ENCODE data around the gene TEF.

TEF gene

GRCh38 chr22:41343717-41344116 is 38.0 kb upstream of the TEF start:
- H3K9ac ChIP-seq (ENCODE audit: low read depth, low read length), result no peak overlapping the region
- H3K4me3 ChIP-seq (ENCODE audit: low read length), result no peak overlapping the region
- no peaks in the 10 kb centered on the region for H3K9me3 ChIP-seq (replicated peaks; ENCODE audit: low read length)
- H3K4me2 ChIP-seq (ENCODE audit: low read length), result no peak overlapping the region
- H3K4me1 ChIP-seq (ENCODE audit: control insufficient read depth, insufficient read depth, low read length), result no peaks in the 10 kb centered on the region
- H3K36me3 ChIP-seq (ENCODE audit: insufficient read depth, low read length), result peaks cover 79% of the 10 kb centered on the region
- H3K27me3 ChIP-seq (ENCODE audit: control insufficient read depth, insufficient read depth, low read length), result no peaks in the 10 kb centered on the region

DNA sequence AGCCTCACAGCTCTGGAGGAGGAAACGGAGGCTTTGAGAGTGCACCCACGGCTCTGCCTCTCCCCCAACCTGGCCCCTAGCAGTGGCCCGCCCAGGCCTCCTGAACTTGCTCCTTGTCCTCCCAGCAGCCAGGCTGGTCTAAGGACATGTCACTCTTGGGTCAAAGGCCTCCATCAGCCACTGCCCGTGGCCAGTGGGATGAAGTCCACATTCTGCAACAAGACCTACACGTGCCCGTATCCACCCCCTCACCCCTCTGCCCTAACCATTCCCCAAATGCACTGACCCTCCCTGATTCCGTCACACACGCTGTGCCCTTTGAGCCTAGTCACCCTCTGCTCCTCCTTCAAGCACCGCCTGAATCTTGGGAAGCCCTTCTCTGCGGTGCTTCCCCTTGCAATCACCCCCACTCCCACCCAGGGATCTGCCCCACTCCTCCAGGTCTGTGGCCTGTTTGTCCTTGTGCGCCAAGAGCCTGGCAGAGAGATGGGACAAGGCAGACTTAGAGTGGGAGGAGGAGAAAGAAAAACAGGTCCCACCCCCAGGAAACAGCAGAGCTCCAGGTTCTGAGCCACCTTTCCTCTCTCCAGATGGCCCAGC is 37.5 kb upstream of the TEF start:
- Histone ChIP-seq H3K4me2 (ENCODE audit: low read length) (no peak overlapping the region), H3K4me1 (ENCODE audit: control insufficient read depth, insufficient read depth, low read length) (no peaks in the 10 kb centered on the region), H3K9ac (ENCODE audit: low read depth, low read length) (no peak overlapping the region), H3K27me3 (ENCODE audit: control insufficient read depth, insufficient read depth, low read length) (no peaks in the 10 kb centered on the region), H3K36me3 (ENCODE audit: insufficient read depth, low read length) (peaks cover 80% of the 10 kb centered on the region), H3K9me3 (replicated peaks; ENCODE audit: low read length) (no peaks in the 10 kb centered on the region), H3K4me3 (ENCODE audit: low read length) (no peak overlapping the region)

DNA sequence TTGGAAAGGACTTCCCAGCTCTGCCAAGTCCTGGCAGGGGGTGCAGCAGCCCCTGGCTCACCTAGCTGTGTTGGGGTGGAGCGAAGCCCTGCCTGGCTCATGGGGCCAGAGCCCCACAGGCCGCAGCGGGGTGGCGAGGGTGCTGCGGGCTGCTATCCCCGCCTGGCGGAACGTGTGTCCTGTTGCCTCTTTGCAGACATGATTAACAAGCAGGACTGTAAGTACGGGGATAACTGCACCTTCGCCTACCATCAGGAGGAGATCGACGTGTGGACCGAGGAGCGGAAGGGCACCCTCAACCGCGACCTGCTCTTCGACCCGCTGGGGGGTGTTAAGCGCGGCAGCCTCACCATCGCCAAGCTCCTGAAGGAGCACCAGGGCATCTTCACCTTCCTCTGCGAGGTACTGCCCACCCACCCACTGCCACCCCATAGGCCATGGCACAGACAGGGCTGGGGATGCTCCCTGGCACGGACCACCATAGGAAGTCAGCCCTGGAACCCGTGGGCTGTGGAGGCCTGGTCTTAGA is 35.9 kb upstream of the TEF start:
- no peaks in the 10 kb centered on the region for H3K9me3 ChIP-seq (replicated peaks; ENCODE audit: low read length)
- peaks cover 81% of the 10 kb centered on the region for H3K36me3 ChIP-seq (ENCODE audit: insufficient read depth, low read length)
- no peak overlapping the region for H3K4me3 ChIP-seq (ENCODE audit: low read length)

GRCh38 chr22:41347066-41347859 is 34.5 kb upstream of the TEF start:
- Histone ChIP-seq H3K4me3 (ENCODE audit: low read length) (no peak overlapping the region), H3K4me1 (ENCODE audit: control insufficient read depth, insufficient read depth, low read length) (peaks cover 5% of the 10 kb centered on the region), H3K4me2 (ENCODE audit: low read length) (no peak overlapping the region), H3K27me3 (ENCODE audit: control insufficient read depth, insufficient read depth, low read length) (no peaks in the 10 kb centered on the region), H3K36me3 (ENCODE audit: insufficient read depth, low read length) (peaks cover 87% of the 10 kb centered on the region), H3K9ac (ENCODE audit: low read depth, low read length) (no peak overlapping the region), H3K9me3 (replicated peaks; ENCODE audit: low read length) (no peaks in the 10 kb centered on the region)

More for the DNA sequence above, 35.9 kb upstream of the TEF start:
- H3K4me2 ChIP-seq (ENCODE audit: low read length), result no peak overlapping the region
- H3K4me1 ChIP-seq (ENCODE audit: control insufficient read depth, insufficient read depth, low read length), result no peaks in the 10 kb centered on the region
- H3K27me3 ChIP-seq (ENCODE audit: control insufficient read depth, insufficient read depth, low read length), result no peaks in the 10 kb centered on the region
- no peak overlapping the region for H3K9ac ChIP-seq (ENCODE audit: low read depth, low read length)

DNA sequence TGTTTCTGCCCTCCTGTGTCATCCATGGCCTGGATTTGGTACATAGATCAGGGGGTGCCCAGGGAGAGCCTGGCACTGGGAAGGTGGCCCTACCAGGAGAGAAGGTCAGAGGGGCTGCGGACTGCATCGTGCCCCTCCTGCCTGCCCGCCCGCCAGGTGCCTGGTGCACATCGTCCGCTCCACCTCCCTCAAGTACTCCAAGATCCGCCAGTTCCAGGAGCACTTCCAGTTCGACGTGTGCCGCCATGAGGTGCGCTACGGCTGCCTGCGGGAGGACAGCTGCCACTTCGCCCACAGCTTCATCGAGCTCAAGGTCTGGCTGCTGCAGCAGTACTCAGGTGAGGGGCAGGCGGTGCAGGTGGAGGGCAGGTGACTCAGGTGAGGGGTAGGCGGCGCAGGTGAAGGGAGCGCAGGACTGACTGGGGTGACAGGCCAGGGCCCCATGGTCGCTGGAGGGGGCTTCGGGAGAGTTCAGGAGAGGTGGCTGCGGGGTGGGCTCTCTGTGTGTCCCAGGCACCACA is 32.7 kb upstream of the TEF start:
- Histone ChIP-seq H3K4me3 (ENCODE audit: low read length) (no peak overlapping the region), H3K9ac (ENCODE audit: low read depth, low read length) (no peak overlapping the region), H3K4me2 (ENCODE audit: low read length) (no peak overlapping the region), H3K27me3 (ENCODE audit: control insufficient read depth, insufficient read depth, low read length) (no peaks in the 10 kb centered on the region), H3K36me3 (ENCODE audit: insufficient read depth, low read length) (peaks cover 85% of the 10 kb centered on the region), H3K9me3 (replicated peaks; ENCODE audit: low read length) (no peaks in the 10 kb centered on the region), H3K4me1 (ENCODE audit: control insufficient read depth, insufficient read depth, low read length) (peaks cover 5% of the 10 kb centered on the region)

GRCh38 chr22:41350087-41350486 is 31.7 kb upstream of the TEF start:
- H3K36me3 ChIP-seq (ENCODE audit: insufficient read depth, low read length), result peaks cover 83% of the 10 kb centered on the region
- peaks cover 5% of the 10 kb centered on the region for H3K4me1 ChIP-seq (ENCODE audit: control insufficient read depth, insufficient read depth, low read length)

GRCh38 chr22:41351011-41351410 is 30.7 kb upstream of the TEF start:
- Histone ChIP-seq H3K27me3 (ENCODE audit: control insufficient read depth, insufficient read depth, low read length) (no peaks in the 10 kb centered on the region), H3K36me3 (ENCODE audit: insufficient read depth, low read length) (peaks cover 87% of the 10 kb centered on the region), H3K9ac (ENCODE audit: low read depth, low read length) (no peak overlapping the region), H3K4me3 (ENCODE audit: low read length) (no peak overlapping the region), H3K4me1 (ENCODE audit: control insufficient read depth, insufficient read depth, low read length) (peaks cover 5% of the 10 kb centered on the region), H3K4me2 (ENCODE audit: low read length) (no peak overlapping the region), H3K9me3 (replicated peaks; ENCODE audit: low read length) (no peaks in the 10 kb centered on the region)

More at GRCh38 chr22:41350087-41350486, 31.7 kb upstream of the TEF start:
- H3K27me3 ChIP-seq (ENCODE audit: control insufficient read depth, insufficient read depth, low read length), result no peaks in the 10 kb centered on the region
- H3K9ac ChIP-seq (ENCODE audit: low read depth, low read length), result no peak overlapping the region
- no peaks in the 10 kb centered on the region for H3K9me3 ChIP-seq (replicated peaks; ENCODE audit: low read length)
- no peak overlapping the region for H3K4me2 ChIP-seq (ENCODE audit: low read length)
- H3K4me3 ChIP-seq (ENCODE audit: low read length), result no peak overlapping the region

GRCh38 chr22:41352058-41352457 is 29.7 kb upstream of the TEF start:
- no peak overlapping the region for H3K4me2 ChIP-seq (ENCODE audit: low read length)
- no peak overlapping the region for H3K9ac ChIP-seq (ENCODE audit: low read depth, low read length)
- H3K4me3 ChIP-seq (ENCODE audit: low read length), result no peak overlapping the region
- H3K36me3 ChIP-seq (ENCODE audit: insufficient read depth, low read length), result peaks cover 89% of the 10 kb centered on the region
- H3K9me3 ChIP-seq (replicated peaks; ENCODE audit: low read length), result no peaks in the 10 kb centered on the region
- H3K27me3 ChIP-seq (ENCODE audit: control insufficient read depth, insufficient read depth, low read length), result no peaks in the 10 kb centered on the region
- peaks cover 5% of the 10 kb centered on the region for H3K4me1 ChIP-seq (ENCODE audit: control insufficient read depth, insufficient read depth, low read length)

DNA sequence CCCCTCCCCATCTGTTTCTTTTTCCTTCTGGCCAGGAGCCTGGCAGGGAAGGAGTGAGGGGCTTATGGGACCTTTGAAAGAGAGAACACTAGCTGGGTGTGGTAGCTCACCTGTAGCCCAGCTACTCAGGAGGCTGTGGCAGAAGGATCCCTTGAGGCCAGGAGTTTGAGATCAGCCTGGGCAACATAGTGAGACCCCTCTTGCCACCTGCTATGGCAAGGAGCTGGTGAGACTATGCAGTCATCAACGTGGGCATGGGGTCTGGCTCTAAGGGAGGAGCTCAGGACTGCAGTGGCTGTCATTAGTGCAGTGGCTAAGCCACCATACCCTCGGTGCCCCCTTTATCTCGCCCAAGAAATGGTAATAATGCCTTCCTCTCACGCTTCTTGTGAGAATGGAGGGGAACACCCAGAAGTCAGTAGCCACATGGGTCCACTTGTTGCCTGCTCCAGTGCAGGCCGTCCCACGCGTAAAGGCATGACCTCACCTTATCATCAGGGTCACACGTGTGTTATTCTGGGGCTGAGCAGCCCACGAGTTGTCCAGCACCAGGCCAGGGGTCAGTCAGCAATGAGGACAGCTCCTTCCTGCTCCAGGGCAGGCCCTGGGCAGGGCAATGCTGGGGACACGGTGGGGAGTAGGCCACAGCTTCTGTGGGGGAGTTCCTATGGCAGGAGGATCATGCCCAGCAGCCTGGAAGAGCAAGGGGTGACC is 27.7 kb upstream of the TEF start:
- Histone ChIP-seq H3K27me3 (ENCODE audit: control insufficient read depth, insufficient read depth, low read length) (no peaks in the 10 kb centered on the region), H3K4me1 (ENCODE audit: control insufficient read depth, insufficient read depth, low read length) (peaks cover 5% of the 10 kb centered on the region), H3K4me2 (ENCODE audit: low read length) (no peak overlapping the region), H3K4me3 (ENCODE audit: low read length) (no peak overlapping the region), H3K36me3 (ENCODE audit: insufficient read depth, low read length) (peaks cover 80% of the 10 kb centered on the region), H3K9me3 (replicated peaks; ENCODE audit: low read length) (no peaks in the 10 kb centered on the region), H3K9ac (ENCODE audit: low read depth, low read length) (no peak overlapping the region)

GRCh38 chr22:41354979-41355378 is 26.8 kb upstream of the TEF start:
- no peaks in the 10 kb centered on the region for H3K9me3 ChIP-seq (replicated peaks; ENCODE audit: low read length)
- no peak overlapping the region for H3K4me2 ChIP-seq (ENCODE audit: low read length)
- H3K36me3 ChIP-seq (ENCODE audit: insufficient read depth, low read length), result peaks cover 71% of the 10 kb centered on the region
- H3K27me3 ChIP-seq (ENCODE audit: control insufficient read depth, insufficient read depth, low read length), result no peaks in the 10 kb centered on the region
- H3K9ac ChIP-seq (ENCODE audit: low read depth, low read length), result no peak overlapping the region
- no peak overlapping the region for H3K4me3 ChIP-seq (ENCODE audit: low read length)
- peaks cover 5% of the 10 kb centered on the region for H3K4me1 ChIP-seq (ENCODE audit: control insufficient read depth, insufficient read depth, low read length)

DNA sequence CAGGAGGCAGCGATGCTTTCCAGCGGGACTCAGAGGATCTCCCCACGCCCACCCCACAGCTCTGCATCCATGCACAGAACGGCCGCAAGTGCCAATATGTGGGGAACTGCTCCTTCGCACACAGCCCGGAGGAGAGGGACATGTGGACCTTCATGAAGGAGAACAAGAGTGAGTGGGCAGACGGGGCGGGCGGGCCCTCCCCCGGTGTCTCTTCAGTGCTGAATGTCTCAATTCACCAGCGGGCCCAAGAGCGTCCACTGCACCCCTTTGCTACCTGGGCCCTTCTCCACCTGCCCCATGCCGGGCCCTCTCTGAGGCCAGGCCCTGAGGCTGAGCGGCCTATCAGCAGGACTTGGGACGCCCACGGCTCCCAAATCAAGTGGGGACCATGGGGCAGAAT is 25.8 kb upstream of the TEF start:
- H3K9ac ChIP-seq (ENCODE audit: low read depth, low read length), result no peak overlapping the region
- peaks cover 5% of the 10 kb centered on the region for H3K4me1 ChIP-seq (ENCODE audit: control insufficient read depth, insufficient read depth, low read length)
- no peaks in the 10 kb centered on the region for H3K27me3 ChIP-seq (ENCODE audit: control insufficient read depth, insufficient read depth, low read length)
- H3K4me3 ChIP-seq (ENCODE audit: low read length), result no peak overlapping the region
- H3K4me2 ChIP-seq (ENCODE audit: low read length), result no peak overlapping the region
- H3K9me3 ChIP-seq (replicated peaks; ENCODE audit: low read length), result no peaks in the 10 kb centered on the region
- peaks cover 61% of the 10 kb centered on the region for H3K36me3 ChIP-seq (ENCODE audit: insufficient read depth, low read length)
